ENCODE results near the gene NLRC5. TPM values are rescaled to one million over a fixed set of nuclear protein-coding genes. Genes with fewer than 3 reads are reported as not detected.
"Not testable (repeated sequence)": the region's sequence is repeated elsewhere in the genome, so short reads cannot be mapped to it uniquely, and the experiment has no call there.

NLRC5 gene
- total and polyA plus RNA-seq, 2 donors: 10.7 to 13.3 TPM

GRCh38 chr16:56982695-56983094 lies 6.7 kb upstream of the NLRC5 start:
- H3K36me3 ChIP-seq (ENCODE audit: insufficient read depth): no peaks in the 10 kb centered on the region
- no peak for DNase-seq (ENCODE audit: extremely low spot score)
- 94% methylated on average over 2 of the region's 2 CpGs for WGBS

GRCh38 chr16:56983211-56983751 lies 6.1 kb upstream of the NLRC5 start:
- Histone ChIP-seq H3K36me3 (ENCODE audit: insufficient read depth) (no peaks in the 10 kb centered on the region), H3K4me1 (ENCODE audit: insufficient read depth) (no peaks in the 10 kb centered on the region), H3K27ac (ENCODE audit: low read depth) (no peak overlapping the region), H3K4me3 (ENCODE audit: low read depth, low read length) (no peak overlapping the region)
- WGBS: 73% methylated on average over 9 of the region's 9 CpGs
- no peak for DNase-seq (ENCODE audit: extremely low spot score)

More at GRCh38 chr16:56982695-56983094, 6.7 kb upstream of the NLRC5 start:
- H3K4me1 ChIP-seq (ENCODE audit: insufficient read depth): no peaks in the 10 kb centered on the region
- no peak overlapping the region for H3K4me3 ChIP-seq (ENCODE audit: low read depth, low read length)
- H3K27ac ChIP-seq (ENCODE audit: low read depth): no peak overlapping the region

- H3K4me1 ChIP-seq (ENCODE audit: insufficient read depth): no peaks in the 10 kb centered on the region
- DNase-seq (ENCODE audit: extremely low spot score): no peak
- H3K36me3 ChIP-seq (ENCODE audit: insufficient read depth): no peaks in the 10 kb centered on the region
- 93% methylated on average over 6 of the region's 6 CpGs for WGBS
- no peak overlapping the region for H3K27ac ChIP-seq (ENCODE audit: low read depth)
- no peak overlapping the region for H3K4me3 ChIP-seq (ENCODE audit: low read depth, low read length)
Observed at GRCh38 chr16:56984639-56985038, 4.7 kb upstream of the NLRC5 start.

- no peak for DNase-seq (ENCODE audit: extremely low spot score)
- no peaks in the 10 kb centered on the region for H3K4me1 ChIP-seq (ENCODE audit: insufficient read depth)
- no peak overlapping the region for H3K4me3 ChIP-seq (ENCODE audit: low read depth, low read length)
- H3K36me3 ChIP-seq (ENCODE audit: insufficient read depth): no peaks in the 10 kb centered on the region
- H3K27ac ChIP-seq (ENCODE audit: low read depth): no peak overlapping the region
- 56% methylated on average over 7 of the region's 7 CpGs for WGBS
Observed at GRCh38 chr16:56985288-56985961, 3.9 kb upstream of the NLRC5 start.

- Histone ChIP-seq H3K36me3 (ENCODE audit: insufficient read depth) (no peaks in the 10 kb centered on the region), H3K4me3 (ENCODE audit: low read depth, low read length) (no peak overlapping the region), H3K27ac (ENCODE audit: low read depth) (no peak overlapping the region), H3K4me1 (ENCODE audit: insufficient read depth) (no peaks in the 10 kb centered on the region)
- no peak for DNase-seq (ENCODE audit: extremely low spot score)
- 72% methylated on average over 2 of the region's 2 CpGs for WGBS
Observed at GRCh38 chr16:56985962-56986360, 3.4 kb upstream of the NLRC5 start.

GRCh38 chr16:56986361-56986760 lies 3.0 kb upstream of the NLRC5 start:
- WGBS: 69% methylated on average over 1 of the region's 1 CpG
- Histone ChIP-seq H3K4me3 (ENCODE audit: low read depth, low read length) (no peak overlapping the region), H3K27ac (ENCODE audit: low read depth) (no peak overlapping the region), H3K36me3 (ENCODE audit: insufficient read depth) (no peaks in the 10 kb centered on the region), H3K4me1 (ENCODE audit: insufficient read depth) (no peaks in the 10 kb centered on the region)
- no peak for DNase-seq (ENCODE audit: extremely low spot score)

- 89% methylated on average over 4 of the region's 4 CpGs for WGBS
- H3K4me3 ChIP-seq (ENCODE audit: low read depth, low read length); DNase-seq (ENCODE audit: extremely low spot score); H3K36me3 ChIP-seq (ENCODE audit: insufficient read depth); H3K27ac ChIP-seq (ENCODE audit: low read depth); H3K4me1 ChIP-seq (ENCODE audit: insufficient read depth): not testable (repeated sequence)
Observed at GRCh38 chr16:56986908-56987307, 2.4 kb upstream of the NLRC5 start.

- no peak overlapping the region for H3K4me3 ChIP-seq (ENCODE audit: low read depth, low read length)
- H3K36me3 ChIP-seq (ENCODE audit: insufficient read depth): no peaks in the 10 kb centered on the region
- no peak overlapping the region for H3K27ac ChIP-seq (ENCODE audit: low read depth)
- H3K4me1 ChIP-seq (ENCODE audit: insufficient read depth): no peaks in the 10 kb centered on the region
- no peak for DNase-seq (ENCODE audit: extremely low spot score)
- 94% methylated on average over 2 of the region's 2 CpGs for WGBS
Observed at GRCh38 chr16:56987692-56988091, 1.7 kb upstream of the NLRC5 start.

GRCh38 chr16:56988161-56988947 lies 1.0 kb upstream of the NLRC5 start:
- Histone ChIP-seq H3K27ac (ENCODE audit: low read depth) (peak overlapping the region; percentile 72), H3K4me3 (ENCODE audit: low read depth, low read length) (peak overlapping the region; percentile 70), H3K36me3 (ENCODE audit: insufficient read depth) (no peaks in the 10 kb centered on the region), H3K4me1 (ENCODE audit: insufficient read depth) (no peaks in the 10 kb centered on the region)
- DNase-seq (ENCODE audit: extremely low spot score): no peak
- WGBS: 85% methylated on average over 6 of the region's 6 CpGs

- peak overlapping the region; percentile 70 for H3K4me3 ChIP-seq (ENCODE audit: low read depth, low read length)
- H3K4me1 ChIP-seq (ENCODE audit: insufficient read depth): no peaks in the 10 kb centered on the region
- H3K27ac ChIP-seq (ENCODE audit: low read depth): no peak overlapping the region
- H3K36me3 ChIP-seq (ENCODE audit: insufficient read depth): no peaks in the 10 kb centered on the region
- 39% methylated on average over 7 of the region's 7 CpGs for WGBS
- no peak for DNase-seq (ENCODE audit: extremely low spot score)
Observed at GRCh38 chr16:56989988-56990387, 631 bp downstream of the NLRC5 start.

- 82% methylated on average over 16 of the region's 16 CpGs for WGBS
- peak overlapping the region; percentile 70 for H3K4me3 ChIP-seq (ENCODE audit: low read depth, low read length)
- DNase-seq (ENCODE audit: extremely low spot score): no peak
- no peaks in the 10 kb centered on the region for H3K36me3 ChIP-seq (ENCODE audit: insufficient read depth)
- no peak overlapping the region for H3K27ac ChIP-seq (ENCODE audit: low read depth)
- no peaks in the 10 kb centered on the region for H3K4me1 ChIP-seq (ENCODE audit: insufficient read depth)
Observed at GRCh38 chr16:56990407-56991286, 1.3 kb downstream of the NLRC5 start.

- not testable (repeated sequence) for H3K4me1 ChIP-seq (ENCODE audit: insufficient read depth); DNase-seq (ENCODE audit: extremely low spot score); H3K4me3 ChIP-seq (ENCODE audit: low read depth, low read length); H3K27ac ChIP-seq (ENCODE audit: low read depth); H3K36me3 ChIP-seq (ENCODE audit: insufficient read depth)
- WGBS: 78% methylated on average over 1 of the region's 1 CpG
Observed at GRCh38 chr16:56992431-56992830, 3.1 kb downstream of the NLRC5 start.

- no peak for DNase-seq (ENCODE audit: extremely low spot score)
- H3K36me3 ChIP-seq (ENCODE audit: insufficient read depth): no peaks in the 10 kb centered on the region
- H3K27ac ChIP-seq (ENCODE audit: low read depth): no peak overlapping the region
- H3K4me1 ChIP-seq (ENCODE audit: insufficient read depth): no peaks in the 10 kb centered on the region
- H3K4me3 ChIP-seq (ENCODE audit: low read depth, low read length): no peak overlapping the region
- WGBS: 64% methylated on average over 2 of the region's 2 CpGs
Observed at GRCh38 chr16:56993204-56993603, 3.8 kb downstream of the NLRC5 start.
